ENCODE results near the gene CREBBP.

DNA sequence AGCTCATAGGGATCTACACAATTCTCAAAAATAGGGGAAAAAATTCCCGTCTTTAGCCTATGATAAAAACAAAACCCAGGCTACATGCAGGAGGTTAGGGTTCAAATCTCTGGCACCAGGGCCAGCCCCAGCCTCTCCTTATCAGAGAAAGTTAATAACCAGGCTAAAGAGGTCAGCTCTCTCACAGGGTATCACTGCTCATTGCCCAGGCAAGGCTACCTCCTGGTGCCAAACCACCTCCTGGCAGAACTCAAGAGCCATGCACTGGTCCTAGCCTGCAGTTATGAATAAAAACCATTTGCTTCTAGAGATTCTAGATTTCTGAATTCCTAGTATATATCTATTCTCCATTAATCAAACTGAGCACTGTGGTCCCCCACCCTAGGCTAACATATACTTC lies 65.8 kb downstream of the CREBBP start:
- TF ChIP-seq POLR2A (IDR thresholded peaks at IDR 0.05) = no peak
- no peak for TF ChIP-seq CTCF (IDR thresholded peaks at IDR 0.05)
- TF ChIP-seq POLR2AphosphoS5 (IDR thresholded peaks at IDR 0.05) = no peak

Data from prostate gland (tissue), 2 donors.